ENCODE data around the gene A3GALT2.

Gene A3GALT2

DNA sequence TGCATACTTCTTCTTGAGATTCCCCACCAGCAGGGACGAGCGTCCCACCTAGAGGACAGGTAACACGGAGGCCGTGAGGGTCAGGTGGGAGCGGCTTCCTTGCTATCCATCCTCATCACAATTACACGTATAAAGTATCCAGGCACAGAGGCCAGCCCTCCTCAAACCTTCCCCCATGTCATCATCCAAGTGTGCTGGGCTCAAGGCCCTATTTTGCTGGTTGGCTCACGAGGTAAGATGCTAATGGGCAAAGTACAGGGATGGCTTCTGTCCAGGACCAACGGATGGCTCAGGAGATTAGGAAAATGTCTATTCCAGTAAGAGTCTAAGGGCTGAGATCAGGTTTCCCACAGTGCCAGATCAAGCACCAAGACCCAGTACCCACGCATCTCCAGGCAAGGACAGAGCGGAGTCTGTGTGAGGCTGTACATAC, 11.5 kb upstream of the A3GALT2 start:
- DNase-seq (ENCODE audit: low spot score): no peak

DNA sequence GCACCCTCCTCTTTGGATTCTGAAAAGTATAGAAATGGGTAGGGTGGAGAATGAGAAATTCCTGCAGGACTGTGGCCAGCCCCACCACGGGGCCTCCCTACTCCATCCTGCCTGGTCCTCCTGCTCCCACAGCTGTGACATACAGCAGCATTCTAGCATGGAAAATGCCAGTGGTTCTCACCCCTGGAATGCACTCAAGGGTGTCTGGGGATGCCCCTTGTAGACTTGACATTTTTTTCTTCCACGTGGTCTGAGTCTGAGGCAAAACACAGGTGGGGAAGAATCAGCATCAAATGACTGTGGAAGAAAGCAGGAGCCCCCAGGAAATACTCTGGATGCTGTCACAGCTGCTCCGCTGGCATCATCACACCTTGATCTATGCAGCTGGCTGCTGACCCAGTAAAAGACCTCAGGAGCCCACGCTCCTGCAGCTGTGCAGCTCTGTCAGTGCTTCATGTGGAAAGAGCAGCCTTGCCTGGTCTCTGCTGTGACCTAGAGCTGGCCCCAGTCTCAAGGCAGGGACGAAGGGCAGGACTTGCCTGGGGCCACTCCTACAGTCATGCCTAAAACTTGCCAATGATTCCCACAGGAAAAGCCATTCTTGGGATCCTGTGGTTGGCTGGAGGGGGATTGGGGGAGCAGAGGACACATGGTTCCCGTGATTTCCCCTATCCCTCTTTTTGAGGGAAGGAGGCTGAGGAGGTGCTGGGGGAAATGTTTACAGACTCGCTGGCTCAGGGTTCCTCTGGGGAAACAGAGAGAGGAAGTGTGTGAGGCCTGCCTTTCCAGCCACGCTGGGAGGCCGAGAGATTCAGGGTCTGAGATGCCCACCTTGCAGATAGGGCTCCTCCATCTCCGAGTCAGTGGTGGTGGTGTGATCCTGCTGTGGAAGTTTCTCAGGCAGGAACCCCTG, 10.8 kb upstream of the A3GALT2 start:
- no peak for DNase-seq (ENCODE audit: low spot score)

DNA sequence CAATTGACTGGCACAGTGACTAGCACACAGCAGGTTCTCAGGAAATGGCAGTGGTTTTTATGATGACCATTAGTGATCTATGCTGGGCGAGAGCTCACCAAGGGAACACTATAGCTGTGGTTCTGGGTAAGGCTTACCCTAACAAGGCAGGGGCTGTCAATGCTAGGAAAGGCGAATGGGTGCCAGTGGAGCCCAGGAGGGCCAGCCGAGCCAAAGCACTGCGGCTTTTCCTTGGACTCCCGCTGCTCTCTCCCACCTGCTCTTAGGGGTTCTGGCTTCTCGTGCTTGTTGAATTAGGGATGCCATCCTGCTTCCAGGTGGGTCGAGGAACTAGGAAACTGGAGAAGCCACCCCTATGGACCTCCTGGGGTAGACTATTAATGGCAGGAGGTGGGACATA, 10.0 kb upstream of the A3GALT2 start:
- DNase-seq (ENCODE audit: low spot score): no peak

DNA sequence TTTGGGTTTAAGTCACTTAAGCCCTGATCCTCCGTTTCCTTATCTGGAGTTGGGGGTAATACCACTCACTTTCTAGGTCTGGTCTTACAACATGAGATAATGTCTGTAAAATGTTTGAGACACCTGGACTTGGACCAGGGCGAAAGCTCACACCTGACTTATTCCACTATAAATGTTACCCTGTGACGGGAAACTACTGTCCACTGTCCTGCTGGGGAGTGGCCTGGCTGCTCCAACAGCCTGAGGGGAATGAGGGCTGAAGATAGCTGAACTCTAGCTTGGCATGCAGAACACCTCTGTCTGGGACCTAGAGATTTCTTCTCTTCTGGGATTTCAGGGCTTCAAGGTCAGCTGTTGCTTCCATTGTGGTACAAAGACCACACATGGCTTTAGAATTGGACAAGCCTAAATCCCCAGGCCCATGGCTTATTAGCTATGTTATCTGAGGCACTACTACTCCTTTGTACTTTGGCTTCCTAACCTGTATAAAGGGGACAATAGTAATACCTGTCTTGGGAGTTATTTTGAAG, 9.5 kb upstream of the A3GALT2 start:
- no peak for DNase-seq (ENCODE audit: low spot score)

DNA sequence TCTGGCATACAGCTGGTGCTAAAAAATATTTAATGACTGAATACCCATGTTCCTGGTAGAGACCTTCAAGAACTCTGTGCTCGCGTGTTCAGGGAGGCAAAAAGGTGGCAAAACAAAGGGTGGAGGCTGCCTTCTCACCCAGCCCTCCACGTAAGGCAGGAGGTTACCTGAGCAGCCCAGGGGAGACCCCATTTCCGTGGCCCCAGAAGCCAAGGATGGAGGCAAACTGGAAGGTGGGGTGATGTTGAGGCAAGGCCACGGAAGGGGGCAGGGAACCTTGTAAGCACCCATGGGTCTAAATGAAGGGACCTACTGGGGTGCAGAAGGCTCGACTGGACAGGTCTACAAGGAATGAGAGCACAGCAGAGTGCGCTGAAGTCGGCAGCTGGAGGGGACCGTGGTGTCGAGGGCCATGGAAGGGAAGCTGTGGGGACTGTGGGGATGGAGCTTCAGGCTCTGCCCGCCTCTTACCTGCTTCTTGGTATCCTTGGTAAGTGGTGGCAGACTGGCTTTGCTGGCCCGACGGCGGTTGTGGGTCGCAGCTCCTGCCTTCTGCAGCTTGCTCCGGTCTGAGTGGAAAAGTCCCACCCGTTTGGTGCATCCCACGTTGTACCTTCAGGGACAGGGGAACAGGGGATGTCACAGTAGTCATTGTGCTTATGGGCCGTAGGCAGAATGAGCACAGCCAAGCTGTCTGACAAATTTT, 8.9 kb upstream of the A3GALT2 start:
- DNase-seq (ENCODE audit: low spot score): no peak

DNA sequence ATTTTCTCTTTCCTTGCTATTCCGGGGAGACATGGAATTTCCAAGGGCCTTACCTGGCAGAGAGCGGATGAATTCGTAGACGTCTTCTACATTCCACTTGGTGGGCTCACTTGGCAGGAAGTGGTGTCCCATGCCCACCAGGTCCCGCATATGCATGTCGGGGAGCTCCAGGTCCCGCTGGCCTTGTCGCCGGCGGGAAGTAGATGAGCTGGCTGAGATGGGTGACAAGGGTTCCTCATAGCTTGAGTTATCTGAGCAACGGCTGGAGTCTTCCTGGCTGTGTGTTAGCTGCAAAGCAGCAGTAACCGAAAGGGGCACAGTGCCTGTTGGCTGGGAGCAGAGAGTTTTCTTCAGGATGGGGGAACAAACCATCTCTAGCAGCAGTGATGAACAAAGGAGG, 7.9 kb upstream of the A3GALT2 start:
- no peak for DNase-seq (ENCODE audit: low spot score)

DNA sequence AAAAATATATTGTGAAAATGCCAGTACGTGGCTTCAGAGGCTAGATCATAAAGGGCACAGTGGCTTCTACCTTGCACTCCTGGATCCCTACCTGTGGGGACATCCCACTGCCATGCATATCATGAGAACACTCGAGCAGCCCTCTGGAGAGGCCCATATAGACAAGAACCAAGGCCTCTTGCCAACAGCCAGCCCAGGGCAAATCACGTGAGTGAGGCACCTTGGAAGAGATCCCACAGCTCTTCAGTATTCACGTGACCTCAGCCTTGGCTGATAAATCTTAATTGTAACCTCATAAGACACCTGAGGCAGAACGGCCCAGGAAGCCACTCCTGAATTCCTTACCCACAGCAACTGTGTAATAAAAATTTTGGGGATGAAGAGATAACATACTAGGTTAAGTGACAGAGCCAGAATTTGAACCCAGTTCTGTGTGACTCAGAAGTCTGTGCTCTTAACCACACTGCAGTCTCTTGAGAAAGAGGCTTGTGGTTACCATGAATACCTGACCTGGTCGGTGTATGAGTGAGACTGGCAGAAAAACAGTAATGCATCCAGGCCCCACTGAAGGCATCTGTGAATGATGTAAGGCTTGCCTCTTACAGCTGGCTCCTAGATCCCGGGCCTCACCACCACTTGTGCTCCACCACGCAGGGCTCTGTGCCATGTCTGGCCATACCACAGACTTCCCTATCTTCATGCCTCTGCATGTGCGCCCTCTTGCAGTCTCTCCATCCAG, 6.9 kb upstream of the A3GALT2 start:
- no peak for DNase-seq (ENCODE audit: low spot score)

DNA sequence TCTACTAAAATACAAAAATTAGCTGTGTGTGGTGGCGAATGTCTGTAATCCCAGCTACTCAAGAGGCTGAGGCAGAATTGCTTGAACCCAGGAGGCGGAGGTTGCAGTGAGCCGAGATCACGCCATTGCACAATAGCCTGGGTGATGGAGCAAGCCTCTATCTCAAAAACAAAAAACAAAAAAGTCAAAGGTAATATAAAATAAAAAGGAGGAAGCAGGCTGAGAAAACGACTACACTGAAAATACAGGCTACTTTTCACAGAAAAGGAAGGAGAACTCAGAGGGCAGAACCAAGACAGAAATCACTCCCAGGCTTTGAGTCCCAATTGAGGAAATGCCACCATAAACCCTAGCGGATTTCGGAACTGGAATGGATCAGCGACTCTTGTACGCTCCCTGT, 5.9 kb upstream of the A3GALT2 start:
- DNase-seq (ENCODE audit: low spot score): no peak

DNA sequence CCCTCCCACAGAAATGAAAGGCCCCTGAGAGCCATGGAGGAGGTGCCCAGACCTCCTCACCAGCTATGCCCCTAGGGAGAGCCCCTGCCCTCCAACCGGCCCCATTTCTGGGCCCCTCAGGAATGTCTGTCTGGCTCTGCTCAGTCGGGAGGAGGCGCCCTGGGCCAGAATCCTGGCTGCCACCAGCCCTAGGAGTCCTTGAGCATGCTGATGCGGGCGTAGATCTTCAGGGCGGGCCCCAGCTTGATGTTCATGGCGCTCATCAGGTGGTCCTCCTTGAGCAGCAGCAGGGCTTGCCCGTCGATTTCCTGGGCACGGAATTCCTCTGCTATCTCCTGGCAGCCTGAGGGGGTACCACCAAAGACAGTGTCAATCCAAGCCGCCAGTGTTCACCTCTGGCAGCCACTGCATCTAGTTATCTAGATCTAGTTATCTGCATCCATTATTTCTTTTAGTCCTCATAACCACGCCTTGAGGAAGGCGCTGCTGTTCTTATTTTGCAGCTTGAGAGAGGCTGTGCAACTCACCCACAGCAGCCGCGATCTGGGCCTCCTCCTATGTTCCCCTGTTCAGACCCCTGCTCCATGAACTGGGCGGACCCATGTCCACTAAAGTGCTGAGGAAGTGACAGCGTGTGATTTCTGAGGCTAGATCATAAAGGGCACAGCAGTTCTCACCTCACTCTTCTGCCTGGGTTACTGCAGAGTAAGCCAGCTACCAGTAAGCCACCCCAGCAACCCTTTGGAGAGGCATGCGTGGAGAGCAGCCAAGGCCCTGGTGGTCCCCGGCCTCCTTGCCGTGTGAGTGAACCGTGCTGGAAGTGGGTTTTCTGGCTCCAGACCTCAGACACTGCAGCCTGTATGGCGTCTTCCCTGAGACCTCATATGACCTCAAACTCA, 4.0 kb upstream of the A3GALT2 start:
- DNase-seq (ENCODE audit: low spot score): no peak

DNA sequence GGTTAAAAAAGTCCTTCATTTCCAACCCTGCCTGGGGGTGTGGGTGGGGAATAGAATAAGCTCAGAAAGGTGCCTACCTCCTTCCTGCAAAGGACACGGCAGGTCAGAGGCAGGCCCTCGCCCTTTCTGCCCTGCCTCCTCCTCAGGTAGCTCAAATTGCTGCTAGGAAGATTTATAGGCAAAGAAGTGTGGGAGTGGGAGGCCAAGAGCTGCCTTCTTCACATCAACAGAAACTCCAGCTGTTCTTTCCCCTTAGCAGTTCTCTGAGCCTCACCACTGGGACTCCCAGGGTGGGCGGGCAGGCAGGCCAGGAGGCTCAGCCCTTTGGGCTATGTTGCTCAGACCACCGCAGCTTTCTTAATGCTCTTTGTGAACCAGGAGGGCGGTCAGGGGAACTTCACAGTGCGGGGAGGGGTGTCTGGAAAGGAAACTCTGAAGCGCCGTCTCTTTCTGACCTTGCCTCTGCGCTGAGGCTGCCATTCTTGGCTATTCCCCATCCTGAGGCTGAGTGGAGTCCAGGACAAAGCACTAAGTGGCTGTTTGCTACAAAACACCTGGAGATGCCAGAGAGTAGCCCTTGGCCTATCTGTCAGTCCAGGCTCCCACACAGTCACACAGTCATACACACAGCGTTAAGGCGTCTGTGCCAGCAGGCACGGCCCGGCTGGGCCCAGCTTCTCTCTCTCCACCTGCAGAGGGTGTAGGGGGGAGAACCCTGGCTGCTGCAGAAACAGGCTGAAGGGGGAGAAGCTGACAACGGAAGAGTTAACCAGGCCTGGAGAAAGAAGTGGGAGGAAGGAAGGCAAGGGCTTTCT, 3.0 kb upstream of the A3GALT2 start:
- no peak for DNase-seq (ENCODE audit: low spot score)

DNA sequence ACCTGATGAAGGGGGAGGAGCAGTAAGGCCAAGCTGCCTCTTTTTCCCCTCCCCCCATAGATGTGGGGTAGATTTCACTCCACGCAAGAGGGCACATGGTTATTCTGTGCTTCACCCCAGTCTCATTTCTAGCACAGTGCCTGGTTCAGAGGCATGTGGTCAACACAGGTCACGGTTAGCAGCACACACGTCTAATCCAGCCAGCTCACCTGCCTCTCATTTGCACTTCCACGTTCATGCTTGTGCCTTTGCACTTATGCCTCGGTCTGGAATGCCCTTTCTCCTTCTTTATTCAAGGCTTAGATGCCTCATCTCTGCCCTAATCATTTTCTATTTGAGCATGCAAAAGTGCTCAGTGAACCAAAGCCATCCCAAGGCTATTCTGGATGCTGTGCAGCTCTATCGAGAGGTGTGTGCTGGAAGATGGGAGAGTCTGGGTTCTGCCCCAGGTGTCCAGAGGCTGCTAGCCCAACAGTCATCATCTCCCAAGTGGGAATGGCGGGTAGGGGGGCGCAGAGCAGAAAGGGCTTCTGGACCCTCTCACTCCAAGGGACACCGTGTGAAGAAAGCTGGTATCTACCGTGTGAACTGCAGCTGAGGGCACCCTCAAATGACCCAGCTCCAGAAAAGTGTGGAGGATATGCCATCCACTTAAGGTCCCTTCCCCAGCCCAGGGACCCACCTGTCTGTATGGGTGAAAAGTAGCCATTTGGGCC, 2.1 kb upstream of the A3GALT2 start:
- no peak for DNase-seq (ENCODE audit: low spot score)

DNA sequence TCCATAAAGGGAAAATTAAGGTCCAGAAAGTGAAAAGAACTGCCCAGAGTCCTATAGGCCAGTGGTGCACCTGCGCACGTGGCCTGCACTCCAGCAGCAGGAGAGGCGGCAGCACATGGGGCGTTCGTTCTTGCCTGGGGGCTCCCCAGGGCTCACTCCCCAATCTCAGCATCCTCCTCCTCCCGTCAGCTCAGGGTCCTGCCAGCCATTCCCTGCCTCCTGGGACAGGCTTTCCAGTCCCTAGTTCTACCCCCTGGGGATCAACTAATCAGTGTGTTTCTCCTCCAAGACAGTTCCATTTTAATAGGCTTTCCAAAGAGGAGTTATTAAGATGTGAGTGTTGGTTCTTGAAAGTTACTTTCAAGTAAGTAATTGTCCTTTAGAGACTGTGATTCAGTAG, 1.2 kb upstream of the A3GALT2 start:
- DNase-seq (ENCODE audit: low spot score): no peak

DNA sequence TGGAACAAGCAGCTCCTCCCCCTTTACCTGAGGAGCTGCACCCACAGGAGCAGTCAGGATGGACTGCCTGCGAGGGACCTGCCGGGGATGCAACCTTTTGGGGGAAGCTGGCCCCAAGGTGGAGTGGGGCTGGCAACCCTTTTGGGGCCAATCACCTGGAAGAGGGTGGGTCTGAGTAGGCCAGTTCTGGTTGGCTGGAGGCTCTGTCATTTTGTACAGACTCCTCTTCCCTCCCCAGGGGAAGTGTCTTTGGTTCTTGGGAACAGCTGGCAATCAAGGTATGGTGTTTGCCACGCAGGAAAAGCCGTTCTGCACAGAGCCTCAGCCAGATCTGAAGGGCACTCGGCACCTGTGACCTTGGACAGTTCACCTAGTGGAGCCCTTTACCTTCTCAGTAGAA, 280 bp upstream of the A3GALT2 start:
- DNase-seq (ENCODE audit: low spot score): no peak

DNA sequence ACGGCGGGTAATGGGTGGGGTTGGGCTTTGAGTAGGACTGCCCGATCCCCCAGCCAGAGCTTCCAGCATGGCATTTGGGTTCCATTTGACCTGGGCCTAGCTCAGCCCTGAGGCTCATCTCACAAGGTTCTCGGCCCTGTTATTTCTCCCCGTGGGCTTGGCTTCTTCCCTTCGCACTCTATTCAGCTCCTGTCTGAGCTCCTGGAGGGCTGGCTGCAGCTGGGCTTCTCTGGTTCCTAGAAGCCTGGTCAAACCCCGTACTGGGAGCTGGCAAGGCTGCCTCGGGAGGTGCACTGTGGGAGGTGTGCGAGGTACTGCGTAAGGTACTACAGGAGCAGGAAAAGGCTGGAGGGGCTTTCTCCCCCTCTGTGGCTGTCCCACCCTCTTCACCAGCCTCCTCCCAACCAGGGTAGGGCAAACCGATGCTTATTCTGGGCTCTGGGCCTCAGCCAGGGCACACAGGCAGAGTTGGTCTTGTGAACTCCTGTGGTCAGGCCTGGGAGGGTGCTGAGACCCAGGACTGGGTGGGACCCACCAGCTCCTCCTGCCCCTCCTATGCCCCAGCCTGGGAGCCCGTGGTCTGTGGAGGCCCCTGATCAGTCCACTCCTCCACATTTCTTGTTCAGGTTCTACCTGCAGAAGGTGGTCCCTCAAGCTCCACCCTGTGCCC, 814 bp downstream of the A3GALT2 start:
- no peak for DNase-seq (ENCODE audit: low spot score)

DNA sequence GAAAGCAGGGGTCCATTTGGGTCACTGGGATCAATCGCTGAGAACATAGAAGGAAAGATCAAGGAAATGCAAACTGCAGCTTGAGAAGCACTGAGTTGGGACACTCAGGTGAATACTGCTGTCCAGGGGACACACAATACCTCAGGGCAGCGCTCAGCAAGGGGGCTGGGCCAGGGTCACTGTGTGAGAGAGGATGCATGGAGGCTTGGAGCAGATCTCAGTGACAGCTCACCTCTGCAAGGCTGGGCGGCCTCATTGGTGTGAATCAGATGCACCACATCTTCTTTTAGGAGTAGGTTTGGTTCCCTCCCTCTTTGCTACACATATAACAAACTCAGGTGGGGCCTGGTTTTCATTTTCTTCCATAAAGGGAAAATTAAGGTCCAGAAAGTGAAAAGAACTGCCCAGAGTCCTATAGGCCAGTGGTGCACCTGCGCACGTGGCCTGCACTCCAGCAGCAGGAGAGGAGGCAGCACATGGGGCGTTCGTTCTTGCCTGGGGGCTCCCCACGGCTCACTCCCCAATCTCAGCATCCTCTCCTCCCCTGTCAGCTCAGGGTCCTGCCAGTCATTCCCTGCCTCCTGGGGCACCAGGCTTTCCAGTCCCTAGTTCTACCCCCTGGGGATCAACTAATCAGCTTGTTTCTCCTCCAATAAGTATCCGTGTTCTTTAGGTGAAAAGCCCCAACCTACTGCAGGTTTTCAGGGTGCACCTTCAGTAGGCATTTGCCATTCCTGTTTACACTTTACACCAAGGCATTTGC, 1.5 kb downstream of the A3GALT2 start:
- DNase-seq (ENCODE audit: low spot score): no peak

DNA sequence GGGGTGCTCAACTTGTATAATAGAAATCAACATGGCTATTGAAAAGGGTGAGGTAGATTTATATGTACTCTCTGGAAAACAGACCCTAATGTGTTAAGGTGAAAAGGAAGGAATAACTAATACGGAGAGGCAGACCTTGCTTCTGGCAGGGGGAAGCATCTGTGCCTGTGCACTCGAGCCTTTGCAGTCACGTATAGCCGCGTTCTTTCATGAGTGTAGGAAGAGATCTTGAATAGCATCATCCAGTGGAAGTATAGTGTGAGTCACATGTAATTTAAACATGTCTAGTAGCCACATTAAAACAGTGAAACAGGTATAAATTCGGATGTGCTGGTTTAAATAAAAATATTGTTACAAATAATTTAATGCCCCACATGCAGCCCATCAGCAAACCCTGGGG, 3.0 kb downstream of the A3GALT2 start:
- no peak for DNase-seq (ENCODE audit: low spot score)

DNA sequence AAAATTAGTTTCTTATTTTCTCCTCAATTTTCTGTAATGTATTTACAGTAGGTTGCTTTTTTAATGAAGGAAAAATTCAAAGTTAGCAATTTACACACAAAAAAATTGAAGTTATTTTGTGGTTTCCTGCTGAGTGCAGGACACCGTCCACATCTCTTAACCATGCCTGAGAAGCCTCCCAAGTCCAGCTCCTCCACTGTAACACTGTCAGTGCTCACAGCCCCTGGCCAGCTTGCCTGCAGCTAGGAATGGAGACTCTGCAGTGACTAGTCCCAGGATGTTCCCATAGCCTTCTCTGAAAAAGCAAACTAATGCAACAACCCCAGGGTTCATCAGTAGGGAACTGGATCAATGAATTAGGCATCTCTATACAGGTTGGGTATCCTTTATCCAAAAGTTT, 3.5 kb downstream of the A3GALT2 start:
- no peak for DNase-seq (ENCODE audit: low spot score)

DNA sequence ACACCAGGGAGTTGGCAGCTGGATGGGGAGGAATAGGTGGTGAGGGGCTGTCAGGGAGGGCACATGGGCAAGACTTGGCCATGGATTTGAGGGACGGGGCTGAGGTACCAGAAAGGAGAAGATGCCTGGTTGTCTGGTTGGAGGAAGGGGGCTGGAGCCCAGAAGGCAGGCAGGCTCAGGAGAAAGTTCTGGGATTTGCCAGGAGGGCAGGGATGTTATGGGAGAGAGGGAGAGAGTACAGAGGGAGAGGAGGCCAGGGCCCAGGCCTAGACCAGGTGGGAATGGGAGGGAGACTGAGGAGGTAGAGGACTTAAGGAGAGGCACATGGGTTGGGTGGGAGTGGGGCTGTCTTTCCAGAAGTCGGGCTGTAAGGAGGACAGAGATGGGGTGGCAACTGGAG, 4.3 kb downstream of the A3GALT2 start:
- DNase-seq (ENCODE audit: low spot score): no peak

DNA sequence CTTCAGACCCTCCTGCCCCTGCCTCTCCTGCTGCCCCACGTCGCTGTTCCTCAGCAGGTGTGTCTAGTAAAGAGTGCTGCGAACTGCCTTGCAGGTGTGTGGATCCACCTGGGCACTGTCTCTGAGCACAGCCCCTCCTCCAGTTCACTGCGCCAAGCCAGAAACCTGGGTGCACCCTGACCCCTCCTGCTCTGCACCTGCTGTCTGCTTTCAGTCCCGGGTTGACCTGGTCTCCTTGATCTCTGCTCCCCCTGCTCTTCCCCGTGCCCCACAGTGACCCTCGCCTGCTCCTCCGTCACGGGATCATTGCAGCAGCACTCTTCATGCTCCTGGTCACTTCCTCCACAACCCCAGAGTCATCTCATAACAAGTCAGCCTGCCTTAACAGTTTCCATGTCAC, 6.5 kb downstream of the A3GALT2 start:
- no peak for DNase-seq (ENCODE audit: low spot score)

Measured in COLO829 (cell line).